Stimulated activated naive CD8-positive, alpha-beta T cell treated with anti-CD3 and anti-CD28 coated beads, Interleukin-15, Interleukin-2, amounts not matched to agents 100 U/mL and 50 U/mL, for 24 hours (primary cell): ENCODE results near the gene ACBD6.
"Not testable (repeated sequence)": the region's sequence is repeated elsewhere in the genome, so short reads cannot be mapped to it uniquely, and the experiment has no call there.

Source experiments
- ATAC-seq: fragments of 150-1000 bp; cut with Tn5 transposase; one replicate; pipeline ENCODE4 v1.10.0; 2021
- DNase-seq: peaks from one replicate; pipeline ENCODE4 v3.0.0; 2021

Gene ACBD6, protein sequence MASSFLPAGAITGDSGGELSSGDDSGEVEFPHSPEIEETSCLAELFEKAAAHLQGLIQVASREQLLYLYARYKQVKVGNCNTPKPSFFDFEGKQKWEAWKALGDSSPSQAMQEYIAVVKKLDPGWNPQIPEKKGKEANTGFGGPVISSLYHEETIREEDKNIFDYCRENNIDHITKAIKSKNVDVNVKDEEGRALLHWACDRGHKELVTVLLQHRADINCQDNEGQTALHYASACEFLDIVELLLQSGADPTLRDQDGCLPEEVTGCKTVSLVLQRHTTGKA

DNA sequence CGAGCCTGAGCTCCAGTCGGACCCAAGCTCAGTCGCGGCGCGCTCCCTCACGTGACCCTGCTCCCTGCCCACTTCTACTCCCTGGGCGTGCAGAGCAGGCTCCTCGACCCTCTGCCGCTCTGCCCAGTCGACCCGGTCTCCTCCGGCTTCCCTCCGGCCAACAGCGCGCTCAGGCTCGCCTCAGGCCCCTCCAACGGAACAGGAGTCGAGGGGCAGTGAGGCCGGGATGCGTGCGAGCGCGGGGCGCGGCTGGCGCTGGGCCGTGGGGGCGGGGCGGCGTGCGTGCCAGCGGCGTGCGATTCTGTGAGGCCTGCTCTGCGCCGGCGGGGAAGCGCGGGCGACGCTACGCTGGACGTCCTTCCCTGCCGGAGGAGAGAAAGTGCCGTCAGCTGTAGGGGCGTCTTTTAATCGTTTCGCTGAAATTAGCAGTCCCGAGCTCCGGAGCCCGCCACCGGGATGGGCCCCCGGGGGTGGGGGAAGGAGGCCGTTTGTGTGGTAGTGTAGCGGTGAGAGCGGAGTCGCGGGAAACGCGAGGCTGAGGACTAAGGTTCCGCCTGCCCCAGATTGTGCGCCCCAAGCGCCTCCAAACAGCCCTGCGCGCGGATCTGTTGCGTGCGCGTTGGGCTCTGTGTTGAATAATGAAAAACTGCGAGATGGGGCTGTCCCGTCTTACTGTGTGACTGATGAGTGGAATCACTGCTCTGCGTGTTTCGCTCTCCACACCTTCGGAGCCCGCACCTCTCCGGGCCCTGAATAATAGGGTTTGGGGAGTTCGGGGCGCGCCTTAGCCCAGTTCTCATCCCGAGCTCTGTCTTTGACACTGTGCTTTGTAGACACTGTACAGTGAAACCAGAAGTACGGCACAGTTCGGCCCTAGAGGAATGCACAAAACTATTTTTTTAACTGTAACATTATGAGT is at the start of gene ACBD6:
ACBD6 (minus strand) TSS at position 217 of the 919 bp plus-strand sequence. CDS start 311 bp downstream, outside the sequence.
- DNase-seq (peak; percentile 85), ATAC-seq (peak; percentile 97)

DNA sequence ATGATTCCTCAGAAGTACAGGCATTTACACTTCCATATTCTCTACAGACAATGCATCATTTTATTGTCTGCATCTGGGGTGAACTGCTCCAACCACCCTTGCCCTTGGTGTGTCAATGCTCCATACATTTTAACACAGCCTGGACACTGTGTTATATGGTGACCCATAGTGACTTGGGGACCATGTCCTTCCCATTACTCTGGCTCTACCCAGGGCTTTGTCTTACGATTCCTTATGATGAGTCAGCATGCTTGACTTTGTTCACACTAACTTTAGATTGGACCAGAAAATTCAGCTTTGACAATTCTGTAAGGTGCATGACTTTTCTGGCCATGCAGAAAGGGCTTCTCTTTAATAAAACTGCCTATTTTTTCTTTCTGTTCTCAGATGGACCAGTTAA is 49.6 kb upstream of the ACBD6 start:
- ATAC-seq (no peak), DNase-seq (no peak)

DNA sequence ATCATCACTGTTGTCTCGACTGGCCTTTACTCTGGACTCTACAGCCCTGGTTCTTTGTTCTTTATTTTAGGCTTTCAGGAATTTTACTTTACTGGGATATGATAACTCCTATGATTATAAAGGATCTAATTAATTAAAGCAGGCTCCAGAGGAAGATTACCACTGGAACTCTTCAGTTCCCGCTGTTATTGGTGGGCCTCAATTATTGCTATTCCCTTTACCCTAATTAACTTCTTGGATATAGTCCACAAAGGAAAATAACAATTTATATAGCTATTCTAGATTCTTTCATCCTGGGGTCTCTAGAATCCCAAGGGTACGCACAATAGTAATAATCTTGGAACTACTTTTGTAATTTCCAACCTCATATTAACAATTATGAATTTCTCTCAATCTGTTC is 47.9 kb upstream of the ACBD6 start:
- ATAC-seq (no peak), DNase-seq (no peak)

DNA sequence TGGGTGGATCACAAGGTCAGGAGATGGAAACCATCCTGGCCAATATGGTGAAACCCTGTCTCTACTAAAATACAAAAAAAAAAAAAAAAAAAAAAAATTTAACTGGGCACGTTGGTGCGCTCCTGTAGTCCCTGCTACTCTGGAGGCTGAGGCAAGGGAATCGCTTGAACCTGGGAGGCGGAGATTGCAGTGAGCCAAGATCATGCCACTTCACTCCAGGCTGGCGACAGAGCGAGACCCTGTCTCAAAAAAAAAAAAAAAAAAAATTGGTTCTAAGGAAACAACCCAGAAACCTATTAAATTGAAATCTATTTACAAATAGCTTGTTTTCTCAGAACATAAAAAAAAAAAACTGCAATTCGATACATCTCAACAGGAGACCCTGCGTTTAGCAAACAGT is 47.4 kb upstream of the ACBD6 start:
- ATAC-seq, DNase-seq: not testable (repeated sequence)

DNA sequence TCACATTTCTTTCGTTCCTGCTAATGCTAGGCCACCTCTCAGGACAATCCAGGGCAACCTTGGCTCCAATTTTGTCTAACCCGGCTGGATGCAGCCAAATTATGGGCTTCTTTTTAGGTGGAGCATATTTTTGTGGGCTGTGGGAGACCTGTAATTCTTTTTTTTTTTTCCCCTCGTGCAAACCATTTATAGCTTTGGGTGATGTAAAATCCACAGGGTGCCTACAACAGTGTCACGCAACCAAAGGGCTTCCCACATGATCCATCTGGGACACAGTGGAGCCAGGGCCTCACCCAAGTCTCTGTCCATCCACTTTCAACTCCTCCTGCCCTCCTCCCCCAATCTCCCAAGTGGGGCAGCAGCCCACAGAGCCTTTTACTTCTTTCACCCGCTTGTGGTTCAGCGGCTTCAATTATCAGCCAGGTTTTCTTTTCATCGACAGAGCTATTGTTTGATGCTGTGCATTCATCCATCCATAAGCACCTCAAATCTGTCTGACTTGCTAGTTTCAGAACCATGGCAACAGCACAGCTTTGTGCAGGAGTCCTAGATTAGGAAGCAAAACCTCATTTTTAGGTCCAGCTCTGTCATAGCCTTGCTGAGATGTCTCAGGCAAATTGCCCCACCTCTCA is 46.4 kb upstream of the ACBD6 start:
- DNase-seq, result no peak
- no peak for ATAC-seq

DNA sequence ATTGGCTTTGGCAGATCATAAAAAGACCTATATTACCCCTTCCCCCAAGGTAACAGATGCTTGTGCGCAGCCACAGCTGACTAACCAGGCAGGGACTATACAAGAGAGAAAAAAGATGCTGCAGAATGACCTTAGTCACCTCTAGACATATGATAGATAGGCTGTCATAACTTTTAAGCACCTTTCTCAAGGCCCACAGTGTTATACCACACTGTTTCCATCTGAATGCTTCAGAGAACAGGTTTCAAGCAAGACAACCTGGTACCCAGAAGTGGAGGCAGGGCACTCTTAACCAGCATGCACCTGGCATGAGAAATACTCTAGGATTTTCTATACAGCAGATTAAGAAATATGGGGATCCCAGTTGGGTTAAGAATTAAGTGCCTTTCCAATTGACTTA is 43.6 kb upstream of the ACBD6 start:
- no peak for DNase-seq
- ATAC-seq, result no peak

DNA sequence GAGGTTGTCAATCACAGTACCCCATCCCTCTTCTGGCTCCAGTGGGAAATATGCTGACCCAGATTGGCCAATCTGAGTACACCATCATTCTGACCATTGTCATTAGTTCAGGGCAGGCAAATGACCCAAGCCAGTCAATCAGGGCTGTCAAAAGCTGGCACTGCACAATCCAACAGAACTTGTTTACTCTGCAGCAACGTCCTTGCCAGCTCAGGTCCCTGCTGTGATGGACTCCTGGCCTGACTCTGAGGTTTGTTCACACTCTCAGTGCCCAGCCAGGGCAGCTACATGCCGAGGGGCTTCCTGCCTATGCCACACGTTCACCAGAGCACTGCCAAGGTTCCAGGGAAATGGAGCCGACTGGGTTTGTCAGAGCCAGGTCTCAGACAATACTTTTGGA is 41.7 kb upstream of the ACBD6 start:
- ATAC-seq (no peak), DNase-seq (no peak)

DNA sequence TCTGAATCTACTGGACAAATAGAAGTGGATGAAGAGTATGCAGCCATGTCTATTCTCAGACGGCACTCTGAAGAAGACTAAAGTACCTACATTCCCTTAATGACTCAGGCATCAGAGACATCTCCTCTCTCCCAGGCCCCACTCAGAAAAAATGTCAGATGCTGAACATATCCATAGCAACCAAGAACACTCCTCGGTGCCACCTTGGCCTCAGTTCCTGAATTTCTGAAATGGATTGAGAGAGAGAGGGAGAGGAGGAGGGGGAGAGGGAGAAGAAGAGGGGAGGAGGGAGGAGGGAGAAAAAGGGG is 40.4 kb upstream of the ACBD6 start:
- DNase-seq (no peak), ATAC-seq (no peak)

DNA sequence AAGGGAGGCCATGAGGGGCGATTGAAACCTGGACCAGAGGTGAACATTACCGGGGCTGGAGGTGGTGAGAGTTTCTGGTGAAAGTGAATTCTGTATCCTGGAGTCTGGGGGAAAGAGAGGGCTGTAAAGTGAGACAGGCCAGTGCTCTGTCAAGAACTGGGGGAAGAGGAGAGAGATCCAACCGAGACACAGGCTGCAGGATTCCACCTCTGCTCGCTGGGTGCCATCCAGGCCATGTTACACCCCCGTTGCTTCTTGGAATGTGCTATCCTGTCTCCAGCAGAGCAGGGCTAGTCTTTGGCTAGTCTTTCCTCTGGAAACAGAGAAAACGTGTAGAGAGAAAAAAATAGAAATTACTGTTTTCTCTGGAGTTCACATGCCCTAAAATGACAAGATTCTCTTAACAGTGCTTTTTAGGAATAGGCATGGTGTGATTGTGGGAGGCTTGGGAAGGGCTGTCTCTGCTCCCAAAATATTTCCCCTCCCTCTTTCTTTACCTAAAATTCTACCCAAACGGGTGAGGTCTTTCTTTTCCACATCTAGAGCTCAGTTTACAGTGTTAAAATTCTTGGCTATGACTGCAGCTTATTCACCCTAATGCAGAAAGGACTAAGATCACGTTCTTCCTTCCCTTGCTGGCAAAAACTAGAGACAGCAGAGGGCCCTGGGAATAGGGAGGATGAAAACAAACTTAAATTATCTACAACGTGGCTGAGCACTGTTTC is 39.9 kb upstream of the ACBD6 start:
- no peak for ATAC-seq
- no peak for DNase-seq

DNA sequence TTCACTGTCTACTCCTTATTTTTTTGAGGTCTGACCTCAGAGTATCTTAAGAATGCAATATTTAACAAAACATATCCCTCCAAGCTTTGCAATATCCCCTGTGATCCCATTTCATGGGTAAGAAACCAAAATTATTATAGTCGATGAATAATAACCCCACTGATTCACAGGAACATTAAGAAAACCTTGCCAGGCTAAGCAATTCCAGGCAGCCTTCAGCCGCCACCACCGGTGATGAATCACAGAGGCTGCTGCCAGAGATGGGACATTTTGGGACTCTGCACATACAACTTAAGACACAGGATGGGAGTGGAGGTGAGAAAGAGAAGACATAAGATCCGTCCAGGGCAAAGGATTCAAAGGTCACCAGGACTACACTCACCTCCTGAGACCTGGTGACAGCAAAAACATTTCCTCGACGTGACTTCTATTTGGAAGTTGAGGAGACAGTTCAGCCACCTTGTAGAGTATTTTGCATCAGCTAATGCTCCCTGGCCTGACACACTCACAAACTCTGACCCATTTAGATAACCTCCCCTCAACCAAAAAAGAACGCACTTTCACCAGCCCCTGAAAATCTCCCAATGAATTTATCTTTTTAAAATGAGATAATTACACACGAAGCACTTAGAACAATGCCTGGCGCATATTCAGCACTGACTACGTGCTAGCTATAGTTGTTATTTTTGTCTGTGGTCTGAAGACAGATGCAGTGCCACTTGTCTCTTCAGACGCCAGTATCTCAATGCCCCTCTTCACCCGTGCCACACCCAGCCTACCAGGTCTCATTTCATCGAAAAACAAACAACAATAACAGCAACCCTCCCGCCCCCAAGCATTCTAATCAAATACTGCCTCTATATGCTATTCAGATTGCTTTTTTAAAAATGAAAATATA is 38.6 kb upstream of the ACBD6 start:
- DNase-seq, result no peak
- no peak for ATAC-seq

DNA sequence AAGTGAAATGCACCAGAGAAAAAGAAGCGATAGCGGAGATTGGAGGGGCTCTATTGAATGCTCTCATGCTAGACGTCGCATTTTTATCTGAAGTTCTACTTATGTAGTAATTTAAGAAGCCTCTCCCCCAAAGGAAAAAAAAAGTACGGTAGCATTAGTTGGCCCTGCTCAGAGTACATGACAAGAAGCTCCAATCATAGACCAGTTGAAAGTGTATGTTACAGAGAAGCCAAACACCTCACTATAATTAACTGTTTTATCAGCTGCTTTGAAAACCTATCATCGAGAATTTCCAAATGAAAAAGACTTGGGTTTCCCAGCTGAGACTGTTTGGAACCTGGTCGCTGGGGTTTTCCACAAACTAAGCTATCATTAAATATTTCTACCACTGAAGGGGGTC is 36.8 kb upstream of the ACBD6 start:
- DNase-seq, result no peak
- ATAC-seq, result no peak

DNA sequence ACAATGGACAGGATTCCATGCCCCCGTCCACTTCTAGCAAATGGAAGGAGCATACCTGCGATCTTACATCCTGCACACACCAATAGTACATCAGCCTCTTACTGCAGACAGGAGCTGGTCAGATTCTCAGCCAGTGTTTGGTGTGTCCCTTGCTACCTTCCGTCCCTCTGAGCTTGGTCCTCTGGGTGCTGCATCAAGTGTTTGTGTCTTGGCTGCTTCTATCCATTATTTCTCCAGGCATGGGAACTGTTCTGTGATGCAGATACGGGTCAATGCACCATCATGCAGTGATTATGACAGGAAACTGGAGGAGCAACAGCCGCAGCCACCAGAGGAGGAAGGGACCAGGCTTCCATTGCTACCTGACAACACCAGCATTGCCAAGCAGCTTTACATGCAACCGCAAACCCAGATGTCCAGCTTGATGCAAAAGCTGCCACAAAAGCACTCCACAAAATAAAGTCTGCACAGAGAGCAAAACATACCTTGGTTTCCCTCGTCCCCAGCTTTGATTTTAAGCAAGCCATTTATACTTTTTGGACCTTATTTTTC is 34.5 kb upstream of the ACBD6 start:
- no peak for ATAC-seq

DNA sequence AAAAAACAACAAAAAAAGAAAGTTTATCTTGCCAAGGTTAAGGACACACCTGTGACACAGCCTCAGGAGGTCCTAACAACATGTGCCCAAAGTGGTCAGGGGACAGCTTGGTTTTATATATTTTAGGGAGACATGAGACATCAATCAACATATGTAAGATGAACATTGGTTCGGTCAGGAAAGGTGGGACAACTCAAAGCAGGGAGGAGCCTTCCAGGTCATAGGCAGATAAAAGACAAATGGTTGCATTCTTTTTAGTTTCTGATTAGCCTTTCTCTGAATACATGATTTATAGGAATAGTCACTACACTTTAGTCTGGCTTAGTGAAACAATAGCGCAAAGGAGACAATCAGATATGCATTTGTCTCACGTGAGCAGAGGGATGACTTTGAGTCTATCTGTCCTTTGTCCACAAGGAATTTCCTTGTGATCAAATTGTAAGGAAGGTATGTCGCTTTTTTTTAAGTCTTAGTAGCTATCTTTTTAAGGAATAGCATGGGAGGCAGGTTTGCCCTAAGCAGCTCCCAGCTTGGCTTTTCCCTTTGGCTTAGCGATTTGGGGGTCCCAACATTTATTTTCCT is 33.1 kb upstream of the ACBD6 start:
- no peak for DNase-seq
- ATAC-seq, result no peak

More for the DNA sequence above, 34.5 kb upstream of the ACBD6 start:
- DNase-seq, result no peak

DNA sequence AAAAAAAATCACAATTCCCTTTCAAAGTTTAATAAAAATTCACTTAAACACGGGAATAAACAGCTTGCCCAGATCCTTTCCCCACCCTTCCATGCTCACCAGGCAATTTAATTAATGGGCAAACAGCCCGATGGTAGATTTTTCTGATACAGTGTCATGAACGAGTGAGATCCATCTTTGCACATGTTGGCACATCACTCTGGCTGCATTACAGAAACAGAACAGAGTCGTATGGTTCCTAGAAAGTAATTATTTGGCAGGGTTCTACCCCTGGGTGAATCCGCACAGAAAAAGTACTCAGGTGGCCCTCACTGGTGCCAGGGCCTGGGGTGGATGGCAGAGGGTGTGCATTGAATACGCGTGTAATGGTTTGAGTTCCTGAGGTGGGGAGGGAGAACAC is 31.8 kb upstream of the ACBD6 start:
- no peak for DNase-seq

DNA sequence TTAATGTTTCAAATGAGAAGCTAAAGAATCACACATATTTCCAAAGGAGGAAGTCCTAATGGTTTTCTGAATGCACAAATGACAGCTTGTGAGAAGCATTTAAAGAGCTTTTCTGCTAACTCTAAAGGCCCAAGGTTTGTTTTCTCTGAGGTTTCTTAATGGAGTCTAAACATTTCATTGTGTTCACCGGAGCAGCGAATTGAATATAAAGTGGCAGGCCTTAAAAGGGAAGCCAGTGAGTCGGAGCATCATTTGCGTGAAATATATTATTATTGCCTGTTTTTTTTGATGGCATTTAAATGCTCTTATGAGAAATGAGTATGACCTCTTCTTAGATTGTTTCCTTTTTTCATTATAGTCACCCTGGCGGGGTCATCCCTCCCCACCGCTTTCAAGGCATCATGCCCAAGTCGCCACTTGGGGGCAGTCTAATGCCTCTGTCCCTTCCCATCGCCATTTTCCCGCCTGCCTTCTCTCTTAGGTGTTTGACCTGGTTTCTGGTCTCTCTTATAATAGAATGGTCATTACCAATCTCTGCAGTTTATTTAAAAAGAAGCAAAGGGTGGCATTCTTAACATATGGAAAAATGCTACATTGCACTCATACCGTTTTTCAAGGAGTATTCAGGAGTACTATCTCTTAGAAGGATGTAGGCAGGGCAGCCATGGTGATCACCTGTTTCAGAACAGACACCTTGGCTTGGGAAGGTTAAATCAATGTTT is 31.1 kb upstream of the ACBD6 start:
- ATAC-seq (no peak), DNase-seq (peak; percentile 78)

More for the DNA sequence above, 31.8 kb upstream of the ACBD6 start:
- no peak for ATAC-seq

DNA sequence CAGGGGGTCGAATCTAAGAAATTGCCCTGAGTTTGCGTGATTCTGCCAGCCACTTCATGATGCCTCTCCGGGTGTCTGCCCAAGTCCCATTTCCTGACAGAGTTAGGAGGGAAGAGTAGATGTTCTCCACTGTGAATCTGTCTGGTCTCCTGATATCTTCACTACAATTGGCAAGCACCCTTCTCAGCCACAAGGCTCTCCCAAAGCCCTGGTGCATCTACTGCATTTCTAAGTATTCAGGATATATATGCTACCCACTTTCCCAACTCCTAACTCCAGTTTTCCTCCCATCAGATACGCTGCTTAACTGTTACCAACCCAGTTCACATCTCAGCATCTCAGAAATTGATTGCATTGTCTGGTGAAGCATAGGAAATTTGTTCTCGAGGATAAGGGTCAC is 30.5 kb upstream of the ACBD6 start:
- ATAC-seq (no peak), DNase-seq (no peak)

DNA sequence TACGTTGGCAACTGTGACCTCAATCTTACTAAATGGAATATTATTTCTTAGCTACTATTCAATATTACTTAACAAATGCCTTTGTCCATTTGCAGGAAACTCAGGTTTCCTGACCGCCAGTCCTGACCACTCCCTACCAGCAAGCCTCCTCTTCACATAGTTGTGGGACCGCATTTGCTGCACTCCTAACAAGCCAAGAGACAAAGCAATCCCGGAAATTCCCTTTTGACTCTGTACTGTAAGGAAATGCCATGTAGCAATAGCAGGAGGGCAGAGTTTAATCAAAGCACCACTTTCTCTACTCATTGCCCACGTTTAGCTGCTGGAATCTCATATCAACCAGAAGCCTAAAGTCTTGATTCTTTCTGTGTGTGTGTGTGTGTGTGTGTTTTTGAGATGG is 28.1 kb upstream of the ACBD6 start:
- DNase-seq (no peak), ATAC-seq (no peak)

DNA sequence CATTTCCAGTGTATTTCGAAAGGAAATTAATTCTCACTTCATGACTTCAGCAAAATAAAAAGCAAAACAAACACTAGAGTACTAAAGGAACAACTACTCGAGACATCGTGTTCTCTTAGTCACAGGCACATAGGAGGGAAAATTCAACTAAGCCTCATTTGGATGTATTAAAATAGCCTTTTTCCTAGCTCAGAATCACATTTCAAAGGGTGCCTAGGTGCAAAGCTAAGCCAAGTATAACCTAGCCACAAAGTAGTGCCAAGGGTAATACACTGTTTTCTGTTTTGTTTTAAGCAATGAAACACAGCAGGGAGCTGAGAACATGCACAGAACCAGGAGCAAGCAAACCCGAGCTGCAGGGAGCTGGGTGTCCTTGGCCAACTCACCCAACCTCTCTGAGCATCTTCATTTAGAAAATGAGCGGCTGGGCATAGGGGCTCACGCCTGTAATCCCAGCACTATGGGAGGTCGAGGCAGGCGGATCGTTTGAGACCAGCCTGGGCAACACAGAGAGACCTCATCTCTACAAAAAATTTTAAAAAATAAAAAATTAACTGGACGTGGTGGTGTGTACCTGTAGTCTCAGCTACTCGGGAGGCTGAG is 26.6 kb upstream of the ACBD6 start:
- ATAC-seq (no peak), DNase-seq (no peak)

DNA sequence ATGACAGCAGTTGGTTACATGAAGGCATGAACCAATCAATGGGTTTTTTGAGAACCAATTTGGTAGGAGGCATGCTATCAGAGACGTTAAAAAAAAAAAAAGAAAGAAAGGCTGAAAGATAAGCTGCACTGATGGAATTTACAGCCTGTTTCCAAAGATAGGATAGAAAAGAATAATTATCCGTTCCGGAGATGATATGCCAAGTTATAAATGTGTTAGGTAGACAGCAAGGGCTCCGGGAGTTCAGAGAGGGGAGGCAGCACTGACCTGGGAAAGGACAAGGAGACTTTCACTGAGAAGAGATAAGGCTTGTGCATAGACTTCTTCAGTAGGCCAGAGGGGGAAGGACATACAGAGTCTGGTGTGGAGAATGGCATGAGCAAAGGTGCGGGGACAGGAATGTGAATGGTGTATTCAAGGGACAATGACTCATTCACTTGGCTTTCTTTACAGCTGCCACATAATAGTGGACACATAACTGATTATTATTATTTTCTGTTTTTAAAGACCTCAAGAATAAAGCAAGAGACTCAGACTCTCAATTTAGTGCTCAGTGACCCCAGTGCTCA is 24.8 kb upstream of the ACBD6 start:
- no peak for DNase-seq

More for the DNA sequence above, 24.8 kb upstream of the ACBD6 start:
- ATAC-seq, result no peak
